Osteoblast (primary cell): Measurements from ENCODE around the gene SETD1A. TPM values are rescaled to one million over a fixed set of nuclear protein-coding genes. Genes with fewer than 3 reads are reported as not detected.
A peak's percentile ranks its signal among the peaks of the same experiment; 100 is the strongest.

Experiments used
- DNase-seq: peaks from one replicate; pipeline ENCODE4 v3.0.0; 2011; ENCODE audit warnings: low spot score, mixed read lengths; ENCODE audit not compliant: insufficient read length; ENCODE audit errors: missing footprints
- H2AFZ ChIP-seq: 2 replicates; pipeline ENCODE4 v1.6.0; 2011; ENCODE audit warnings: mild to moderate bottlenecking, low read length
- H3K27ac ChIP-seq: 2 replicates; pipeline ENCODE4 v1.5.1; 2011; ENCODE audit warnings: mild to moderate bottlenecking, low read depth, low read length, moderate library complexity
- H3K27me3 ChIP-seq: 2 replicates; pipeline ENCODE4 v1.6.0; 2012; ENCODE audit warnings: mild to moderate bottlenecking, control low read depth, inconsistent platforms, low read length, moderate library complexity; ENCODE audit not compliant: insufficient read depth
- H3K36me3 ChIP-seq: 2 replicates; pipeline ENCODE4 v1.5.1; 2011; ENCODE audit warnings: mild to moderate bottlenecking, low read length, control low read depth, moderate library complexity; ENCODE audit not compliant: insufficient read depth
- H3K4me1 ChIP-seq: 2 replicates; pipeline ENCODE4 v1.5.1; 2011; ENCODE audit warnings: mild to moderate bottlenecking, low read length, control low read depth, moderate library complexity; ENCODE audit not compliant: insufficient read depth
- H3K4me2 ChIP-seq: 2 replicates; pipeline ENCODE4 v1.6.0; 2011; ENCODE audit warnings: mild to moderate bottlenecking, low read length; ENCODE audit not compliant: insufficient read depth
- H3K4me3 ChIP-seq: fragments of 200-600 bp; sonication (generic); 3 replicates; pipeline ENCODE4 v1.5.1; 2012; ENCODE audit warnings: mild to moderate bottlenecking, low read length, inconsistent platforms; ENCODE audit not compliant: insufficient read depth
- H3K79me2 ChIP-seq: 2 replicates; pipeline ENCODE4 v1.6.0; 2012; ENCODE audit warnings: mild to moderate bottlenecking, low read length, control low read depth, inconsistent platforms; ENCODE audit not compliant: insufficient read depth
- H3K9me3 ChIP-seq: 2 replicates; pipeline ENCODE4 v1.5.1; 2011; ENCODE audit warnings: low read depth, low read length, control low read depth
- H4K20me1 ChIP-seq: 2 replicates; pipeline ENCODE4 v1.6.0; 2012; ENCODE audit warnings: mild to moderate bottlenecking, low read length, control low read depth; ENCODE audit not compliant: insufficient read depth
- CTCF ChIP-seq: IDR thresholded peaks from 2 replicates; pipeline ENCODE4 v1.5.1; 2011; ENCODE audit warnings: mild to moderate bottlenecking, low read depth, low read length, moderate library complexity; ENCODE audit errors: extremely low read depth
- total RNA-seq: library from RNA; depleted of rRNA; stranded (reverse); fragments of >200 nt; gene quantifications from 2 replicates; pipeline ENCODE4 v1.2.3, GENCODE V29; 2012

The SETD1A gene
- total RNA-seq, 1 donor: 2.2 TPM

GRCh38 chr16:30977502-30977901, 19.9 kb downstream of the SETD1A start:
- DNase-seq: no peak

GRCh38 chr16:30979170-30980022, 21.8 kb downstream of the SETD1A start:
- DNase-seq: no peak
- no peak overlapping the region for H3K4me2 ChIP-seq
- H3K36me3 ChIP-seq: peaks cover 35% of the 10 kb centered on the region
- H3K9me3 ChIP-seq: no peaks in the 10 kb centered on the region
- peaks cover 5% of the 10 kb centered on the region for H4K20me1 ChIP-seq
- no peaks in the 10 kb centered on the region for H3K79me2 ChIP-seq
- H2AFZ ChIP-seq: no peak overlapping the region
- H3K4me3 ChIP-seq: no peak overlapping the region
- no peak for TF ChIP-seq CTCF
- H3K4me1 ChIP-seq: peaks cover 6% of the 10 kb centered on the region
- no peak overlapping the region for H3K27ac ChIP-seq
- no peaks in the 10 kb centered on the region for H3K27me3 ChIP-seq

More at GRCh38 chr16:30977502-30977901, 19.9 kb downstream of the SETD1A start:
- no peaks in the 10 kb centered on the region for H3K27me3 ChIP-seq
- no peak overlapping the region for H2AFZ ChIP-seq
- H3K27ac ChIP-seq: no peak overlapping the region
- H3K4me1 ChIP-seq: peaks cover under 1% of the 10 kb centered on the region
- peaks cover 47% of the 10 kb centered on the region for H3K36me3 ChIP-seq
- peak; percentile 40 for TF ChIP-seq CTCF
- H3K4me3 ChIP-seq: no peak overlapping the region
- peaks cover 5% of the 10 kb centered on the region for H4K20me1 ChIP-seq
- no peak overlapping the region for H3K4me2 ChIP-seq
- H3K9me3 ChIP-seq: no peaks in the 10 kb centered on the region
- peaks cover 2% of the 10 kb centered on the region for H3K79me2 ChIP-seq

- no peak for TF ChIP-seq CTCF
These were observed 22.4 kb downstream of the SETD1A start for GRCh38 chr16:30980023-30980371.

GRCh38 chr16:30980434-30980833, 22.9 kb downstream of the SETD1A start:
- no peaks in the 10 kb centered on the region for H3K27me3 ChIP-seq
- no peak overlapping the region for H3K27ac ChIP-seq
- peaks cover 35% of the 10 kb centered on the region for H3K36me3 ChIP-seq
- H3K4me3 ChIP-seq: no peak overlapping the region
- DNase-seq: no peak
- peaks cover 5% of the 10 kb centered on the region for H4K20me1 ChIP-seq
- no peak overlapping the region for H2AFZ ChIP-seq
- H3K4me1 ChIP-seq: peaks cover 10% of the 10 kb centered on the region
- no peak overlapping the region for H3K4me2 ChIP-seq
- TF ChIP-seq CTCF: no peak
- H3K79me2 ChIP-seq: no peaks in the 10 kb centered on the region
- H3K9me3 ChIP-seq: no peaks in the 10 kb centered on the region

More at GRCh38 chr16:30980023-30980371, 22.4 kb downstream of the SETD1A start:
- Histone ChIP-seq H2AFZ (no peak overlapping the region), H3K27me3 (no peaks in the 10 kb centered on the region), H3K27ac (no peak overlapping the region), H3K9me3 (no peaks in the 10 kb centered on the region), H3K4me2 (no peak overlapping the region), H3K36me3 (peaks cover 37% of the 10 kb centered on the region), H4K20me1 (peaks cover 5% of the 10 kb centered on the region), H3K4me1 (peaks cover 6% of the 10 kb centered on the region), H3K79me2 (no peaks in the 10 kb centered on the region), H3K4me3 (no peak overlapping the region)
- DNase-seq: no peak
